K562 treated with DMSO at 1 percent for 48 hours (cell line): ENCODE results near the gene SACS. TPM values are rescaled to one million over a fixed set of nuclear protein-coding genes. Genes with fewer than 3 reads are reported as not detected.

Experiments used
- total RNA-seq: library from RNA; unstranded; fragments of 300-600 nt; gene quantifications from 2 replicates; pipeline ENCODE4 v1.2.3, GENCODE V29; 2022; ENCODE audit warnings: low replicate concordance; ENCODE audit errors: extremely low read depth

Gene SACS, protein sequence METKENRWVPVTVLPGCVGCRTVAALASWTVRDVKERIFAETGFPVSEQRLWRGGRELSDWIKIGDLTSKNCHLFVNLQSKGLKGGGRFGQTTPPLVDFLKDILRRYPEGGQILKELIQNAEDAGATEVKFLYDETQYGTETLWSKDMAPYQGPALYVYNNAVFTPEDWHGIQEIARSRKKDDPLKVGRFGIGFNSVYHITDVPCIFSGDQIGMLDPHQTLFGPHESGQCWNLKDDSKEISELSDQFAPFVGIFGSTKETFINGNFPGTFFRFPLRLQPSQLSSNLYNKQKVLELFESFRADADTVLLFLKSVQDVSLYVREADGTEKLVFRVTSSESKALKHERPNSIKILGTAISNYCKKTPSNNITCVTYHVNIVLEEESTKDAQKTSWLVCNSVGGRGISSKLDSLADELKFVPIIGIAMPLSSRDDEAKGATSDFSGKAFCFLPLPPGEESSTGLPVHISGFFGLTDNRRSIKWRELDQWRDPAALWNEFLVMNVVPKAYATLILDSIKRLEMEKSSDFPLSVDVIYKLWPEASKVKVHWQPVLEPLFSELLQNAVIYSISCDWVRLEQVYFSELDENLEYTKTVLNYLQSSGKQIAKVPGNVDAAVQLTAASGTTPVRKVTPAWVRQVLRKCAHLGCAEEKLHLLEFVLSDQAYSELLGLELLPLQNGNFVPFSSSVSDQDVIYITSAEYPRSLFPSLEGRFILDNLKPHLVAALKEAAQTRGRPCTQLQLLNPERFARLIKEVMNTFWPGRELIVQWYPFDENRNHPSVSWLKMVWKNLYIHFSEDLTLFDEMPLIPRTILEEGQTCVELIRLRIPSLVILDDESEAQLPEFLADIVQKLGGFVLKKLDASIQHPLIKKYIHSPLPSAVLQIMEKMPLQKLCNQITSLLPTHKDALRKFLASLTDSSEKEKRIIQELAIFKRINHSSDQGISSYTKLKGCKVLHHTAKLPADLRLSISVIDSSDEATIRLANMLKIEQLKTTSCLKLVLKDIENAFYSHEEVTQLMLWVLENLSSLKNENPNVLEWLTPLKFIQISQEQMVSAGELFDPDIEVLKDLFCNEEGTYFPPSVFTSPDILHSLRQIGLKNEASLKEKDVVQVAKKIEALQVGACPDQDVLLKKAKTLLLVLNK (N-terminal part only)
- total RNA-seq: not detected in 2 replicates

DNA sequence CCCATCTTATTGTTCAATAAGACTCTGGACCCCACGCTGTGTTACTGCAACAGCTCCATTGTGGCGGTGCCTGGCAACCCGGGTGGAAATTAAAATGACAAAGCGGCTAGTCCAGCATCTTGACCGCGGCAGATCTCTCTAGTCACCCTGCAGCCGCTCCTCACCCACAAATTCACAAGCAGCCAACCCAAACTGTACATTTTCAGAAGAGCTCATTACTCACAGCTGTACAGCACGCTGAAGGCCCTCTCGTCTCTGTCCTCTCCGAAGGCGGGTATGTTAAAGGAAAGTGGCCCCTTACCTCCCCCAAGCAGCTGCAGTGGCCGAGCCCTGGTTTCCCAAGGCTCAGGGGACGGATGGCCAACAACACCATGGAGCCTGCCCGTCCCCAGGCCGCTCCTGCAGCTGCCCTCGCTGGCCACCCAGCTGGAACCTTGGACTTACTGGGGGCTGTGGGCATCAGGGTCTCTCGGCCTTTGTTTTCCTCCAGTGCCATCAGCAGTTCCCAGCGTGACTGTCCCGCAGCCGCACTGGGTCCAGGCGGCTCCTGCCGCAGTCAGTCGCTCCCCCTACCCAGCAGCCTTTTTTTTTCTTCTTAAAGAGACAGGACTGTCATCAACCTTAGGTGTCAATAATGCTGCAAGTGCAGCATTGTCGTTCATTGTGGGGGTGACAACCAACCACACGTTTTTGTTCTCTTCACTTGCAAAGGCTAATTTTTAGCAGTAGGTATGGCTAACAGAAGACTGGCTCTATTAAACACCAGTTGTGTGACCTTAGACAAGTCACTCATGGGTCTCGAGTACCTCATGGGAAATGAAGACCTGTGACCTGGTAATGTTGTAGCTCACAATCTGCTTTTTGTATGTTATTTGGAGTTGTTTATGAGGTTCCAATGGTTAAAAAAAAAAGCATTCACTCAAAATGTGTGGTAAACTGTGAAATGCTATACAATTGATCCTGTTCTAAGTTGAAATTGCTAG is at the start of gene SACS:
TSS of gene SACS (minus strand) at position 532 of the 983 bp plus-strand sequence. CDS start 22,463 bp downstream, outside the sequence.

Other genes with a start within 250 kb of the SACS start
- gene TNFRSF19, start 136.7 kb upstream of the SACS start, total RNA-seq: not detected in 2 replicates